Activated CD4-positive, alpha-beta T cell treated with anti-CD3 and anti-CD28 coated beads, Interleukin-2, amount 50 U/mL, for 1 hour (primary cell): ENCODE data around the gene PREB.
"Not testable (repeated sequence)": the region's sequence is repeated elsewhere in the genome, so short reads cannot be mapped to it uniquely, and the experiment has no call there.

Source experiments
- DNase-seq: peaks from one replicate; pipeline ENCODE4 v3.0.0-alpha.2; 2020

Gene PREB

GRCh38 chr2:27125104-27125503, 9.3 kb downstream of the PREB start:
- DNase-seq: no peak

GRCh38 chr2:27123302-27124150, 10.9 kb downstream of the PREB start, which contains the start of gene ABHD1:
Gene ABHD1 (plus strand): TSS chr2:27123815. CDS start chr2:27123949, 134 bp downstream.
- DNase-seq: peak; percentile 40

- DNase-seq: no peak
Measured at GRCh38 chr2:27122791-27123190, 11.6 kb downstream of the PREB start.

- no peak for DNase-seq
Measured at GRCh38 chr2:27121906-27122305, 12.5 kb downstream of the PREB start.

GRCh38 chr2:27119330-27119670, 15.1 kb downstream of the PREB start:
- DNase-seq: not testable (repeated sequence)

- no peak for DNase-seq
Measured at GRCh38 chr2:27118525-27119329, 15.7 kb downstream of the PREB start, which contains the start of gene CGREF1. Gene CGREF1 (minus strand): TSS chr2:27119128. CDS start chr2:27104366, 14,762 bp downstream.

GRCh38 chr2:27117995-27118524, 16.4 kb downstream of the PREB start:
- no peak for DNase-seq

GRCh38 chr2:27115519-27115918, 18.9 kb downstream of the PREB start:
- DNase-seq: no peak

GRCh38 chr2:27111392-27112078, 22.9 kb downstream of the PREB start:
- DNase-seq: not testable (repeated sequence)

- DNase-seq: not testable (repeated sequence)
Measured at GRCh38 chr2:27110603-27111352, 23.7 kb downstream of the PREB start.

- DNase-seq: no peak
Measured at GRCh38 chr2:27109083-27109482, 25.4 kb downstream of the PREB start.

GRCh38 chr2:27108221-27108620, 26.2 kb downstream of the PREB start:
- no peak for DNase-seq

GRCh38 chr2:27105981-27106380, 28.5 kb downstream of the PREB start:
- DNase-seq: no peak

GRCh38 chr2:27102329-27102728, 32.1 kb downstream of the PREB start:
- no peak for DNase-seq

- DNase-seq: no peak
Measured at GRCh38 chr2:27100036-27100435, 34.4 kb downstream of the PREB start.

GRCh38 chr2:27099334-27099955, 35.0 kb downstream of the PREB start:
- no peak for DNase-seq

GRCh38 chr2:27097341-27097740, 37.1 kb downstream of the PREB start:
- DNase-seq: no peak

GRCh38 chr2:27096748-27097297, 37.6 kb downstream of the PREB start:
- DNase-seq: no peak

- DNase-seq: peak; percentile 30
Measured at GRCh38 chr2:27095745-27096651, 38.4 kb downstream of the PREB start.

- DNase-seq: no peak
Measured at GRCh38 chr2:27095427-27095744, 39.0 kb downstream of the PREB start.
